Skeletal muscle tissue (tissue), 4 donors: ENCODE measurements around the gene SCAND1. TPM values are rescaled to one million over a fixed set of nuclear protein-coding genes. Genes with fewer than 3 reads are reported as not detected.

ENCODE experiments used
- H3K27ac ChIP-seq: one replicate; pipeline ENCODE4 v1.7.0; 2013; ENCODE audit warnings: mild to moderate bottlenecking, low read depth, low read length, inconsistent platforms
- H3K27me3 ChIP-seq, 3 donors: one replicate each; pipeline ENCODE4 v1.7.0; 2013; ENCODE audit warnings: low read length in 3 of 3; ENCODE audit not compliant: control insufficient read depth in 3 of 3, insufficient read depth in 3 of 3
- H3K36me3 ChIP-seq, 3 donors: one replicate each; pipeline ENCODE4 v1.7.0; 2013; ENCODE audit warnings: low read length in 3 of 3; ENCODE audit not compliant: control insufficient read depth in 3 of 3, insufficient read depth in 3 of 3
- H3K4me1 ChIP-seq, 3 donors: one replicate each; pipeline ENCODE4 v1.7.0; 2013; ENCODE audit warnings: low read length in 3 of 3, mild to moderate bottlenecking in 3 of 3; ENCODE audit not compliant: control insufficient read depth in 3 of 3, insufficient read depth in 3 of 3
- H3K4me3 ChIP-seq, 3 donors: one replicate each; pipeline ENCODE4 v1.7.0; 2013; ENCODE audit warnings: low read length in 3 of 3
- H3K9ac ChIP-seq, 3 donors: one replicate each; pipeline ENCODE4 v1.7.0; 2013; ENCODE audit warnings: low read length in 3 of 3, mild to moderate bottlenecking in 3 of 3, moderate library complexity in 2 of 3, low read depth in 1 of 3
- H3K9me3 ChIP-seq, 3 donors: one replicate each; pipeline ENCODE4 v1.7.0; 2013; ENCODE audit warnings: low read length in 3 of 3; ENCODE audit not compliant: control insufficient read depth in 3 of 3
- total RNA-seq: library from RNA; depleted of rRNA; stranded (reverse); fragments of >200 nt; gene quantifications from one replicate; pipeline ENCODE4 v1.2.3, GENCODE V29; 2014
- donor health status: Osteomylitis.

The SCAND1 gene
- total RNA-seq, 1 donor from 2014 or later = 28.7 TPM

DNA sequence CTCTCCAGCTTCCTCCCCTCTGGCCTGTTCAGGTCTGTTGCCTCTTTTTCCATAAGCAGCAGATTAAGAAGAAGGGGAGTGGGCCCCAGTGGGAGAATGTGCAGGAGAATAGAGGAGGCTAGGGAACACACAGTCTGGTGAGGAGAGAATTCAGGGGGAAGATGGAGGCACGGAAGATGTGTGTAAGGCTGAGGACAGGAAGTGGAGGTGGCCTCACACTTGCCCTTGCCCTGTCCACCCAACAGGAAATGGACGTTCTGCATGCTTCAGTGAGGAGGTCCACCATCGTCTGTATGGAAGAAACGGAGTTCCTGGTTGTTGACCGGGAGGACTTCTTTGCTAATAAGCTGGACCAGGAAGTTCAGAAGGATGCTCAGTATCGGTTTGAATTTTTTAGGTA lies 30.1 kb upstream of the SCAND1 start:
- Histone ChIP-seq H3K36me3 (no peaks in the 10 kb centered on the region), H3K9me3 (no peaks in the 10 kb centered on the region), H3K9ac (no peak overlapping the region), H3K4me3 (no peak overlapping the region), H3K27me3 (no peaks in the 10 kb centered on the region), H3K4me1 (no peaks in the 10 kb centered on the region), H3K27ac (no peak overlapping the region)

DNA sequence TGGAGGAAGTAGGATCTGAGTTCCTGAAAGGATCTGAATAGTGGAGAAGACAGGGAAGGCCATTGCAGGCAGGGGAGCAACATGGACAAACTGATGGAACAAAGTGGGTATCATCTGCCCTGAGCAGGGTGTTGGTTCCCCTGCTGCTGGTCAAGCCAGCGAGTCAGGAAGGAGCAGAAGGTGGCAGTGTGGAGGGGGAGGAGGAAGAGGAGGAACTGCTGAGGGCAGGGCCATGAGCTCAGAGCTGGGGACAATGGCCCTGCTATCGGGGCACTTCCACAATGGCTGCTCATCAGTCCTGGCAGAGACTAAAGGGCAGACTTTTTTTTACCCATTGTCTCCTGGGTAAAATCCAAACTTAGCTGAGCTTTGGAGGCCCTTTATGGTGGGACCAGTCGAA lies 27.7 kb upstream of the SCAND1 start:
- Histone ChIP-seq H3K36me3 (no peaks in the 10 kb centered on the region), H3K4me1 (no peaks in the 10 kb centered on the region), H3K9ac (no peak overlapping the region), H3K27ac (no peak overlapping the region), H3K9me3 (no peaks in the 10 kb centered on the region), H3K4me3 (no peak overlapping the region), H3K27me3 (no peaks in the 10 kb centered on the region)

DNA sequence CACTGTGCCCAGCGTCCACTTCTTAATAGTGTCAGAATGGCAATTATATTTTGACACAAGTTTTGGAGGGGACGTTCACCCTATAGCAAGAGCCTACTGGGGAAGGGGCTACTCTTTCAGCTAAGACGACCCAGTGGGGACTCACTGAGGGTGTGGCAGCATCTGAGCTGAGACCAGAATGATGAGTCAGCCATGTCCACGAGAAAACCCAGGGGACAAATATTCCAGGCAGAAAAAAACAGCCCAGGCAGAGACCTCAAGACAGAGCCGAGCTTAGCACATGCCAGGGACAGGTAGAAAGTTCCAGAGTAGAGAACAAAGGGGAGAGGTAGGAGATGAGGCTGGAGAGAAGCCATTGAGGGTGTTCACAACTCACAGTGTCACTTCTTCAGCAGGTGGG lies 25.2 kb upstream of the SCAND1 start:
- no peak overlapping the region for H3K9ac ChIP-seq
- H3K9me3 ChIP-seq = no peaks in the 10 kb centered on the region
- H3K27ac ChIP-seq = no peak overlapping the region
- H3K4me1 ChIP-seq = no peaks in the 10 kb centered on the region
- no peak overlapping the region for H3K4me3 ChIP-seq
- no peaks in the 10 kb centered on the region for H3K36me3 ChIP-seq
- H3K27me3 ChIP-seq = peaks cover 0 to 3% (median 0%) of the 10 kb centered on the region in 3 donors

GRCh38 chr20:35978041-35978513 lies 23.8 kb upstream of the SCAND1 start:
- Histone ChIP-seq H3K9ac (no peak overlapping the region), H3K9me3 (no peaks in the 10 kb centered on the region), H3K4me1 (no peaks in the 10 kb centered on the region), H3K27ac (no peak overlapping the region), H3K36me3 (no peaks in the 10 kb centered on the region), H3K27me3 (peaks cover 0 to 3% (median 0%) of the 10 kb centered on the region in 3 donors), H3K4me3 (no peak overlapping the region)

GRCh38 chr20:35975576-35976373 lies 21.5 kb upstream of the SCAND1 start:
- no peak overlapping the region for H3K9ac ChIP-seq
- no peaks in the 10 kb centered on the region for H3K4me1 ChIP-seq
- H3K36me3 ChIP-seq = no peaks in the 10 kb centered on the region
- H3K9me3 ChIP-seq = no peaks in the 10 kb centered on the region
- H3K27ac ChIP-seq = no peak overlapping the region
- peaks cover 0 to 3% (median 0%) of the 10 kb centered on the region in 3 donors for H3K27me3 ChIP-seq
- no peak overlapping the region for H3K4me3 ChIP-seq

GRCh38 chr20:35974256-35974655 lies 20.0 kb upstream of the SCAND1 start:
- Histone ChIP-seq H3K36me3 (no peaks in the 10 kb centered on the region), H3K4me1 (no peaks in the 10 kb centered on the region), H3K9me3 (no peaks in the 10 kb centered on the region), H3K27me3 (peaks cover 0 to 3% (median 0%) of the 10 kb centered on the region in 3 donors), H3K27ac (no peak overlapping the region), H3K4me3 (no peak overlapping the region), H3K9ac (no peak overlapping the region)

DNA sequence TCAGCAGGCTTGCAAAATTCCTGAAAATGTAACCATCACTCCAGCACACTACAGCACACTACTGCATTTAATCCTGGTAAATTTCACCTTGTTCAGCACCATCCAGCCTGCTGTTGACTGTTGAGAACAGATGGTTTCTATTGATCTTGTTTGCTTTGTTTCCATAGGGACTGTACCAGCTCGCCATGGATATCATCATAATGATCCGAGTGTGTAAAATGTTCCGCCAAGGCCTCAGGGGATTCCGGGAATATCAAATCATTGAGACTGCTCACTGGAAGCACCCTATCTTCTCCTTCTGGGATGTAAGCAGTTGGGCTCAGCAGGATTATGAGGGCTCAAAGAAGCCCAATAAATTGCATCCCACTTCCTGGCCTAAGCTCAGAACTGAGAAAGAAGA lies 18.2 kb upstream of the SCAND1 start:
- Histone ChIP-seq H3K4me1 (no peaks in the 10 kb centered on the region), H3K27ac (no peak overlapping the region)

DNA sequence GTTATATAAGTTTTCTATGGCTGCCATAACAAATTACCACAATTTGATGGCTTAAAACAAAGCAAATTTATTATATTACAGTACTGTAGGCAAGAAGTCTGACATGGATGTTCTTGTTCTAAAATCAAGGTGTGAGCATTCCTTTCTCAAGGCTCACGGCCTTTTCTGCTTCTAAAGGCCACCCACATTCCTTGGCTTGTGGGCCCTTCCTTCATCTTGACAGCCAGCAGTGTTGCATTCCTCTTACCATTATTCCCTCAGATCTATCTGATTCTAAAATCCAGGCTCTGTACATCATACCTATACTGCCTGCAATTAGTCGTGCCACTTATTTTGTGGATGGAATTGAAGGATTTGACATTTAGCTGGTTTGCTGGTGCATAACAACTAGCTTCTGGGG lies 17.7 kb upstream of the SCAND1 start:
- no peak overlapping the region for H3K4me3 ChIP-seq
- no peak overlapping the region for H3K9ac ChIP-seq
- H3K36me3 ChIP-seq = no peaks in the 10 kb centered on the region
- H3K27ac ChIP-seq = no peak overlapping the region
- H3K9me3 ChIP-seq = no peaks in the 10 kb centered on the region
- H3K27me3 ChIP-seq = peaks cover 0 to 3% (median 0%) of the 10 kb centered on the region in 3 donors
- no peaks in the 10 kb centered on the region for H3K4me1 ChIP-seq

More for the DNA sequence above, 18.2 kb upstream of the SCAND1 start:
- Histone ChIP-seq H3K9me3 (no peaks in the 10 kb centered on the region), H3K9ac (no peak overlapping the region), H3K4me3 (no peak overlapping the region), H3K27me3 (peaks cover 0 to 3% (median 0%) of the 10 kb centered on the region in 3 donors), H3K36me3 (no peaks in the 10 kb centered on the region)

DNA sequence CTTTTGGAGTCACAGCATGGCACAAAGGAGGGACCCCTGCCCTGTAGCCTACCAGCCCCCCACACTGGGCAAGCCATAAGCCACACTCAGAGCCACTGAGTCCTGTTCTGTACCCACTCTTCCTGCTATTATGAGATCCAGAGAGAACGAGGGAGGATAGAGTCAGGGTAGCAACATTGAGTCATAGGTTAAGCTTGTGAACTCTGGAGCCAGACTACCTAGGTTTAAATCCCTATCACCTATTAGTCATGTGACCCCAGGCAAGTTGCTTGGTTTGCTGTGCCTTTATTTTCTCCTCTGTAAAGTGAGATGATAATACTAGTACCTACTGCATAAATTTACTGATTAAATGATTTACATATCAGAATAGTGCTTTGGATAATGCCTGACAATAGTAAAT lies 14.6 kb upstream of the SCAND1 start:
- Histone ChIP-seq H3K27ac (no peak overlapping the region), H3K9me3 (no peaks in the 10 kb centered on the region)

GRCh38 chr20:35967979-35968640 lies 13.8 kb upstream of the SCAND1 start, which contains the start of gene CNBD2:
Gene CNBD2 (plus strand): TSS chr20:35968590. CDS start chr20:35968763, 173 bp downstream.
- Histone ChIP-seq H3K4me1 (no peaks in the 10 kb centered on the region), H3K27ac (no peak within 1 kb of the TSS), H3K36me3 (no peaks in the 10 kb centered on the region), H3K4me3 (no peak within 1 kb of the TSS), H3K9ac (no peak within 1 kb of the TSS), H3K9me3 (no peaks in the 10 kb centered on the region), H3K27me3 (no peaks in the 10 kb centered on the region)

More for the DNA sequence above, 14.6 kb upstream of the SCAND1 start:
- Histone ChIP-seq H3K27me3 (no peaks in the 10 kb centered on the region), H3K36me3 (no peaks in the 10 kb centered on the region), H3K4me1 (no peaks in the 10 kb centered on the region), H3K9ac (no peak overlapping the region), H3K4me3 (no peak overlapping the region)
